Activated T-cell treated with anti-CD3 and anti-CD28 coated beads, Interleukin-2, amount 50 U/mL, for 48 hours (primary cell): ENCODE results near the gene OBSCN.

Source experiments
- DNase-seq, 2 experiments: peaks; one replicate each; pipeline ENCODE4 v3.0.0-alpha.2; 2020

Gene OBSCN

DNA sequence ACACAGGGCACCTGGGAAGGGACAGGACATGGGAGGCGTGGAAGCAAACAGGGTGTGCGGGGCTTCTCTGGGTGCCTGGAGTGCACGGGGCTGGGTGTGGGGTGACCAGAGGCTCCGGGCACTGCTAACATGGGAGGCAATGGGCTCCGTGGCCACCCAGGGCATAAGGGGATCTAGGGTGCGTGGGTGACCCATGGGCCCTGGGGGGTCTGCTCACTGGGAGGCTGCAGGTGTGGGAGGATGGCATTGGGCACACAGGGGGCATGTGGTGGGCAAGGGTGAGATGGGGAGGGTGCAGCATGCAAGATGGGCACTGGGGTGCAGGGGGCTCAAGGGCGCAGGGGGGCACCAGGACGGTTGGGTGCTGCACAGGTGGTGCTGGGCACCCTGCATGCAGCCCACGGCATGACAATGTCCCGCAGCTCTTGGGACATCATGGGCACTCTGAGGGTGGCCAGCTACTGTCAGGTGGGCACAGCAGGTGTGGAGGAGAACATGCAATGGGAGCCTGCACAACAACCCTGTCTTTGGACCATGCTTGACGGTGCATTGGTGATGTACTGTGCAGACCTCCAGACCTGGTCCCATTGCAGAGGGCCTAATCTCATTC lies 183.7 kb downstream of the OBSCN start:
- DNase-seq, result no peak

DNA sequence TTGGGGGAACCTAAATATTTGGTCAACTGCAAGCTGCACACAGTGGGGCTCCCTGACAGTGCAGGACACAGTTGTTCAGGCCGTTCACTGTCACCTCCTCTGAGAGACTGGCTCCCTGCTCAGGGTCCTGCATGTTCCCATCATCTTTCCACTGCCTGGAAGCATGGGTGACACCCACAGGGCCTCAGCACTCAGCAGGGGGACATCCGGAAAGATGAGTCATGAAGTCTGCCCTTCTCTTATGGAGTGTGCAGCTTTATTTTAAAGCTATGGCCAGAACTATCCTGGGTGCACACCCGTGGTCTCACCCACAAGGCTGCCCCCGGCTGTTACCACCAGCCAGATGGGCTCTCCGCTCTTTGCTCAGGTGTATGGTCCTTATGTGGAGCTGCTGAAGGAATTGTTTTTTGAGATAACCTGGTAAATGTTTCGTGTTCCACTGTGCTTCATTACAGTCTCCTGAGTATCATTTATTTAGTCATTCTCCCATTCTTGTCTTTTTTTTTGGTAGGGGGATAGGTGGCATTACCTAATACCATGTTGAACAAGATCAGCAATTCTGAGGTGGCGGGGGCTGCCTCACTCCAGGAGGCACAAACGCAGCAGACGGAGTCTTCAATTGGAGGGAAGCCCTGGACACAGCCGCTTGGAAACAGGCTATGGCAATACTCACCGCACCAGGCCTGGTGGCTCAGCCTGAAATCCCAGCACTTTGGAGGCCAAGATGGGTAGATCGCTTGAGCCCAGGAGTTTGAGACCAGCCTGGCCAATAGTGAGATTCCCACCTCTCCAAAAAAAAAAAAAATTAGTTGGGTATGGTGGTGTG lies 184.5 kb downstream of the OBSCN start:
- no peak for DNase-seq

DNA sequence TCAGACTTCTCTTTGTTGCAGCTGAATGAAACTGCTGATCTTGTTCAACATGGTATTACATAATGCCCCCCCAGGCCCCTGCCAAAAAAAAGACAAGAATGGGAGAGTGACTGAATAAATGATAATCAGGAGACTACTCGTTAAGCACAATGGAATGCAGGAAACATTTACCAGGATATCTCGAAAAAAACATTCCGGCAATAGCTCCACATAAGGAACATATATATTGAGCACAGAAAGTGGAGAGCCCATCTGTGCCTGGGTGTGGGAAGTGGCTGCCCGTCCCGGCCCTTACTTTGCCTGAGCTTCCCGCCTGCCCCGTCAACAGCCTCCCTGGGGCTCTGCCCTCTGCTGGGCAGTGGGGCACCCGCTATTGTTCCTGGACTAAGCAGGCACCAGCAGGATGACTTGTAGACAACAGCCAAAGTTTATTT lies 185.4 kb downstream of the OBSCN start:
- DNase-seq, result no peak

DNA sequence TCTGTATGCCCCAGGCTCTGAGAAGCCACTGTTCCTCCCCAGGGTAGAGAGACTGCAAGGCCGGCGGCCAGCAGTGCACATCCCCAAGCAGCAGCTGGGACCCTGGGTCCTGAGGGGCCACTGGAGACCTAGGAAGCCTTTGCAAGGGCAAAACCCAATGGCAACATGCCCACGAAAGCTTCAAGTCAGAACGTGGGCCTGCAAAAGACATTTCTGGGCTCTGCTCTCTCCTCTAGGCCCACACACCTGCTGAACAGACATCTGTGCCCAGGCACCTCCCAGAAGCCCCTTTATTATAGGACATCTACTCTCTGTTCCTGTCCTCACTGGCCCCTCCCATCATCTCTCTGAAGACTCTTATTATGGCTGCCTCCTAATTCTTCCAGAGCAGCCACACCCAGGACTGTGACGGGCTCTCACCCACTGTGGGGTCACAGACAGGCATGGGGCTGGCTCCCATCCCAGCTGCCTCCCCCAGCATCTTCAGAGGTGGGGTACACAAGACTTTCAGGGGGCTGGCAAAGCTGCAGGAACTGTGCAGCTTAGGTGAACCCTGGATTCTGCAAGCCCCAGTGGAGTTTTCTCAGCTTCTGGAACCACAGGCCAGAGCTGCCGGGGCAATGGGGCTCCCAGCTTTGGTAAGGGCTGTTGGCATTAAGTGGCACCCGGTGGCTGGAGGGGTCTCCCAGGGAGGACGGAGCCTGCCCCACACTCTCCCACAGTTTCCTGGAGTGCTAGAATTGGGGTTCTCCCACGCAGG lies 186.1 kb downstream of the OBSCN start:
- DNase-seq, result no peak

DNA sequence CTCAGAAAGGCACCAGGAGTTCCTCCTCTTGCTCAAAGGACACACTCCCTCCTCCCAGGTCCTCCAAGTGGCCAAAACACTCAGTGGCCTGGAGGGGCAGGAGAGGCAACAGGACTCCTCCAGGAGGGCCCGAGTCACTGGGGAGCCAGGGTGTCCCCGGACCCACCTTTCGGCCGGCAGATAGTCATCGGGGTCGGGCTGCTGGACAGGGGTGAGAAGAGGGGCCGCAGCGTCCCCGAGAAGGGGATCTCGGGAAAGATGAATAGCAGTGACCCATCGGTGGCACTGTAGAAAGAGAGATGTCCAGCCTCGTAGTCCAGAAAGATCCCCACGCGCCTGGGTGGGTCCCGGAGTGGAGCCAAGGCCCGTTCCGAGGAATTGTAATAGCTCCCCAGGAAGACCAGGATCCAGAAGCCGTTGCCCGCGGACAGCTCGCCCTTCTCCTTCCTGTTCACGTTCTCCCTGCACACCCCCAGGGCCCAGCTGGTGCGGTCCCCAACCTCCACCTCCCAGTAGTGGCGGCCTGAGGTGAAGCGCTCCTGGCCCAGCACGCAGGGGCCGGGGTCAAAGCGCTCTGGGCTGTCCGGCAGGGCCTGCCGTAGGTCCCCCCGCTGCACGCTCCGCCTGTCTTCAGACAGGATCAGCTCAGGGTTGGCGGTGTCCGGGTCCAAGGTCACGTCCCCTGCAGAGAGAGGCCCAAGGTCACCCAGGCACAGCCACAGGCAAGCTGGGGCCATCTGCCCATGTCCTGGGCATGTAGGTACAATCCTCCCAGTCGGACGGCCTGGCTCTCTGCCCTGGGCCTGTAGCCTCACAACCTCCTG lies 186.9 kb downstream of the OBSCN start:
- DNase-seq, result no peak

DNA sequence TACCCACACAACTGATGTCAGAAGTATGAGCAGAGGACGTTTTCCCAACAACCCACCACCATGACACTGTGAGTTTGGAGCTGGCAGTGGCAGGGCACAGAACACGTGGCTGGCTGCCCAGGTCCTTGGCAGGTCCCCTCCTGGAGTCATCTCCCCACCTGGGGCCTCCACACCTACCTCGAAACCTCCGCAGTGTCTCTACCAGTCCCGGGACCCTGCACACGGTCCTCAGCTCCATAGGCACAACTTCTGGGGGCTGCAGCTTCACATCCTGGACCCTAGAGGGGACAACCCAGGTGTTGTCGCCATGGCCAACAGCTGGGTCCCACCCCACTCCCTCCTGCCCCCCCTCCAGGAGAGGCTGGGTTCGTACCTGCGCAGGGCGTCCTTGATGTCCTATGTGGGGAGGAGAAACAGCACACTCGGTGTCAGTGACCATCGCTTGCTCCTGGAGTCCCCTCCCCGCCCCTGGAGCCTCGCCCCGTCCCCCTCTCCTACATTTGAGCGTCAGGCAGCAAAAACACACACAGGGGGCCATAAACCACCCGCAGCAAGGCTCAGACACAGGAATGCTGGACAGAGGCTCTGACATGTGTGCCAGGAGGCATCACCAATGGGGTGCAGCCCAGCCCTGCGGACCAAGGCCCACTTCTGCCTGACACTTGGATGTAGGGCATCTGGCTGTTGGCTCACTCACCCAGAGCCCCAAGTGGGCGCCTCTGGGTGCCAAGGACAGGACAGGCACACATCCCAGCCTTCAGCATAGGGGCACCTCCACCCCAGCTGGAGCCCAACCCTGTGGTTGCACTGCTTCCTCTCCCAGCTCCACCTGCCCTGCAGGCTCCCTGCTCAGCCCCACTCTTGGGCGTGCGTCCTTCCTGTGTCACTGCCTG lies 189.2 kb downstream of the OBSCN start:
- DNase-seq, result no peak

DNA sequence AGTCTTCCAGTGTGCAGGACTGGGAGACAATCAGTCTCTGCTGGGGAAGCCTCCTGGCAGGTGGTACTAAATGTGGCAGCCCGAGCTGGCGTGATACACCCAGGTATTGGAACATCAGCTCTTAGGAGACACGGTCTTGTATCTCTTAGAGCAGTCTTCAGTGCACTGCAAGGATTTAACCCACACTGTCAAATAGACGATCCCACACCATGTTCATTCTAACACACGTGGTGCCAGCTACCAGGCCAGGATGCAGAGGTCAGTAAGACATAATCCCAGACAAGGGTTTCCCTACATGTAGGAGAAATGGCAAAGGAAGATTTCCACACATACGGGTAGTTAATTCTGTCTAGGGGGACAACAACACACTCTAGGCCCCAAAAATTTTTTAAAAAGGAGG lies 190.1 kb downstream of the OBSCN start:
- DNase-seq, result no peak

DNA sequence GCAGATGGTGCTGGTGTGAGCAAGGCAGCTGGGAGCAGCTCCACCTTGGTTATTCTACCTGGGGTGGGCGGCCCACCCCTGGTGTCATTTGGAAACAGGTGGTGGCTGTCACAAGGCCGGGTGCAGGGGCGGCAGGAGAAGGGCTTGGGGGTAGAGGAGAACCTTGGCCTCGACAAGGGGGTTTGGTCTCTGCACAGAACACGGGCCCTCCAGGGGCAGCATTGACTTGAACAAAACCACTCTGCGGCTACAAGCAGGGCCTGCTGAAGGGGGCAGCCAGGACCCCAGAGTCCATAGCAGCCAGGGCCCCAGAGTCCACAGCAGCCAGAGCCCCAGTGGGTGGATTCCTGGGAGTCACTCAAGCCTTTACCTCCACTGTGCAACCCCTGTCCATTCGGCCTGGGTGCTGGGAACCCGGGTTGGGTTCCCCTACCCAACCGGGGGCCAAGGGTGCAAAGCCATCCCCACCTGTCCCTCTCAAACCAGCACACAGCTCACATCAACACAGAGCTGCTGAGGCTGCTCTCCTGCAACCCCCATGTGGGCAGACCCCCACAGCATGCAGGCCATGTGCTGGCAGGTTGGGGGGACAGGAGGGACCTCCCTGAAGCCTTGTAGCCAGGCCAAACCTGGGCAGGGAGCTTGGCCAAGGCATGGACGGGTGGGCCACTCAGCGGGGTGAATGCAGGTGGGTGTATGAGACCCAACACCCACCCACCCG lies 191.1 kb downstream of the OBSCN start:
- no peak for DNase-seq

DNA sequence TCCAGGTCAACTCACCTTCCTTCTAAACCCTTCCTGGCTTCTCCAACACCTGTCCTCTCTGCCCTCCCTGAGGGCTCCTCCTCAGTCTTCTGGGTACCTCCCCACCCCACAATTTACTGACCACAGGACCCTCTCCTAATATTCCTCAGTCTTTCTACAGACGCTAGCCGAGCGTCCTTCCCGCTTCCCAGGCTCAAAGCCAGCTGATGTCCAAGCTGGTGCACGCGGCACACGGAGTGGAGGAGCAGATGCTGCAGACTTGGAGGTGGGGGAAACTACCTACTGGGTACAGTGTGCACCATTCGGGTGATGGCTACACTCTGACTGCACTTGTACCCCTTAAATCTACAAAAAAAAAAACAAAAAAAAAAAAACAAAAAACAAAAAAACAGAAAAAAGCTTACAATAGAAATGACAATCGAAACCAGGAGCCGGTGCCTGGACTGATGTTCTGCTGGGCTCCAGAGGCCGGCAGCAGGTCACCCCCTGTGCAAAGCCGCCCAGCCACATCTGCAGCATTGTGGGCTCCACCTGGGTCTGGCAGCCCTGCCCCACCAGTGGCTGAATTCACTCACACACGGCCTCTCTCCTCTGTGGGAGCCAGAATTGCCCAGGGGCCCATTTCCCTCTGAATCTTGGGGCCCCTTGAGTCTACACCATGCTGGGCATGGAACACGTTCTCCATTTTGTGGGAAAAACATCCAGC lies 191.8 kb downstream of the OBSCN start:
- no peak for DNase-seq

DNA sequence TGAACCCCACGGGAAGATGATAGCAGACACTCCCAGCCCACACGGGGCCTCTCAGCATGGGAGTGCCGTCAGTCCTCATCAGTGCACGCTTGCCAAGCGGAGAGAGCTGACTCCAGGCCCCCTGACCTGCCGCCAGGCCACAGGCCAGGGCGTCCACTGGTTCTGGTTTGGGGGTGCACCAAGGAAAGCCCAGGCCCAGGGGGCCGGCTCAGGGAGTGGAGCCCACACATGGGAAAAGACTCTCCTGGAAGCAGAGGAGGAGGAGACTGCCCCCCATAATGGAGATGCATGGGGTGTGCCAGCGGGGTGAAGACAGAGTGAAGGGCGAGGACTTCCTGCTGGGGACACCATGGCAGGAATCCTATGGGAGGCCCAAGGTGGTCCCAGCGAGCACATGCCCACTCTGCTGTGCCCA lies 192.4 kb downstream of the OBSCN start:
- DNase-seq, result no peak

DNA sequence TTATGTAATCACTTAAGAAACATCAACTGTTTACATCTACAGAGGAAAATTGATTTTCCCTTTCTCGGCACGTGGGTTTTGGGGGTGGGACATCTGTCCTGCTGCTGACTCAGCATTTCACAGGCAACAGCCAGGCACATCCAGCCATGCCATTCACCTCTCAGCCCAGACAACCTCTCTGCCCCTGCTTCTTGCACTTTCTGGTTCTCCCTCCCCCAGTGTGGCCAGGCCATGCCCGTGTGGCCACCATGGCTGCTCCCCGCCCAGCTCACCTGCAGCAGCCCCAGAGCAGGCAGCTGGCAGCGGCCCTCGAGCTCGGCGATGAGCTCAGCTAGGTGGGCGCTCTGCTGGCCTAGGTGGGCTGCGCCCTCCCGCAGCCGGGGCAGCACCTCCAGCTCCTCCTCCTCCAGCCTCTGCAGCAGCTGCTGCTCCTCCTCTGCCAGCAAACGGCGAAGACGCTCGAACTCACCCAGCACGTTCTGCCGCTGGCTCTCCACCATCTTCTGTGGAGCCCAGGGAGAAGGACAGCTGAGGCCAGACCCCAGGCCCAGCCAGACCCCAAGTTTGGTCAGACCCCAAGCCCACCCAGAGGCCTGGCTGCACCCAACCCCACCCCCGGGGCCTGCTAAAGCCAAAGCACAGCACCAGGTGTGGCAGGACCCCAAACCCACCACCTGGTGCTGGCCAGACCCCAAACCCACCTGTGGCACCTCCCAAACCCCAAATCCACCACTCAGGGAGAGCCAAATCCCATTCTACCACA lies 193.0 kb downstream of the OBSCN start:
- no peak for DNase-seq

DNA sequence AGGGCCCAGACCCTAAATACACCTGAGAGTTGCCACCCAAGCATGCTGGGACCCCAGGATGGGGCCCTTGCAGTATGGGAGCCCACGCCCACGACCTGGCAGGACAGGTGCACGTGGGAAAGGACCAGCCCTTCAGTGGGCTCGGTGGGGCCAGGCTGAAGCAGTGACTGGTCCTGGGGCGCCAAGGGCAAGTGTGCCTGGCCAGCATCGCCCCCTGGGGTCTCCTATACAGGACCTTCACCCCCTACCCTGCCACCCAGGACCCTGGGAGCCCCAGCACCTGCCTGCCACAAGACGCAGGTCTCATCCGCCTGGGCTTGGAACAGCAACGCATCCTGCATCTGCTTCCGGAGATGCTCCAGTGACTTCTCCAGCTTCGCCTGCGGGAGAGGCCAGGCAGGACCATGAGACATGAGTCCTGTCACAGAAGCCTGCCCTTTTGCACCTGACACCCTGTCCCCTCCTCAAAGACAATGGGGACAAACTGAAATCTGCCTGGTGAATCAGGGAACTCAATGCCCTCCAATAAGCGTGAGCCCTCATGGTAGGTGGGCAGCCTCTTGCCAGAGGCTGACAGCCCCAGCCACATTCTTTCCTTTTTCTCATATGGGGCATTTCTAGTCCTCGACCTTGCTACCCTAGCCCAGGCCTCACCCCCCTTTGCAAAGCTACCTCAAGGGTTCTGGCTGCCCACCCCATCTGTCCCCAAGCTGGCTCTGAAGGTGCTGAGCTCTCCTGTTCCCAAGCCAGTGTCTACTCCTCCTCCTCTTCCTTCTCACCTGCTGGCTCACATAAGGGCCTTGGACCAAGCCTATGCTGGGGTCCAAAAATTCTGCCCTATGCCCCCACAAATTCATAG lies 194.2 kb downstream of the OBSCN start:
- no peak for DNase-seq

DNA sequence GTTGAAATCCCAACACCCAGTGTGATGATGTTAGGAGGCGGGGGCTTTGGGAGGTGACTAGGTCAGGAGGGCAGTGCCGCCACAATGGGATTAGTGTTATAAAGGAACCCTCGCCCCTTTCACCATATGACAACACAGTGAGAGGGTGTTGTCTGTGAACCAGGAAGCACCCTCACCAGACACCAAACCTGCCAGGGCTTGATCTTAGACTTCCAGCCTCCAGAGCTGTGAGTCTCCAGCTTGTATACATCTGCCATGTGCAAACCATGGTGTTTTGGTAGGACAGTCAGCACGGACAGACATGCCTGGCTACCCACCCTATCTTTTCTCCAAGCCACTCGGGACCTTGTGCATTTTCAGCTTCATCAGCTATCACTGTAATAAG lies 194.8 kb downstream of the OBSCN start:
- no peak for DNase-seq

DNA sequence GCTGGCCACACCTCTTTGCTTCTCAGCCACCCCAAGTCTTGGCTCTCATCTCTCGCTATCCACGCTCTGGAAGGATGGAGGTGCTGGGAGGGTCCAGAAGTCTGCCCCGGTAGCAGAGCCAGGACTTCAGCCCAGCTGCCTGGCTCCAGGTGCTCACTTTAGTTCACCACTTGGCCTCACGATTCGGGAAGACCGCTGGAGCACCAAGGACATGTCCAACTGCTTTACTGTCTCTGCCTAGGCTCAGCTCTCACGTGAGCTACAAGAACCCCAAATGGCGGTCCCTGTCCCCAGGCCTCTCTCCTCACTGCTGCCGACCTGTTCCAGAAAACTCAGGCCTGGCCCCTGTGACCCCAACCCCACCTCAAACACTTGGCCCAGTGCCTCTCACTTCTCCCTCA lies 195.4 kb downstream of the OBSCN start:
- DNase-seq, result no peak

DNA sequence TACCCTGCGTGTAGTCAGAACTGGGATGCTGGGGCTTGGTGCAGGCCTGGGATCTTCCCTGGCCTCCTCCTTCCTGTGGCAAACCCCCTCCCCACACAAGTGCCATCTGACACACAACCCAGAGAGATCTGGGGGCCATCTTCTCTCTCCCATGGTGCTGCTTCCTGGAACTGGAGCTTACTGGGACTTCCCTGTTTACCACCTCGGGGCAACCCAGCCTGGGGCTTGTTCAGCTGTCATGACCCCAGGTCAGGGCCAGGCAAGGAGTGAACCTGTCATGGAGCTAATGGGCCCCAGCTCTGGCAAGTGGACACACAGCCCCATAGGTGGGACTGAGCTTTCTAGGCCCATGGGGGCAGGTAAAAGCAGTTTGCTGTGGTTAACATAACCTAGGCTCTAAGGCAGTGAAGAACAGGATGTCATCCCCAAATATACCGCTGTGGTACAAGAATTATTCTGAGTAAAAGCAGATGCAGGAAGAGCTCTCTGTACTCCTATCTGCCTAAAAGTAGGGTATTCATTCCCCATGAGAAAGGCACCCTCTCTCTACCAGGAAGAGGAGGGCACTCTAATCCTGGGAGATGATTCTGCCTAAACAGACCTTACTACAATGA lies 196.4 kb downstream of the OBSCN start:
- no peak for DNase-seq

DNA sequence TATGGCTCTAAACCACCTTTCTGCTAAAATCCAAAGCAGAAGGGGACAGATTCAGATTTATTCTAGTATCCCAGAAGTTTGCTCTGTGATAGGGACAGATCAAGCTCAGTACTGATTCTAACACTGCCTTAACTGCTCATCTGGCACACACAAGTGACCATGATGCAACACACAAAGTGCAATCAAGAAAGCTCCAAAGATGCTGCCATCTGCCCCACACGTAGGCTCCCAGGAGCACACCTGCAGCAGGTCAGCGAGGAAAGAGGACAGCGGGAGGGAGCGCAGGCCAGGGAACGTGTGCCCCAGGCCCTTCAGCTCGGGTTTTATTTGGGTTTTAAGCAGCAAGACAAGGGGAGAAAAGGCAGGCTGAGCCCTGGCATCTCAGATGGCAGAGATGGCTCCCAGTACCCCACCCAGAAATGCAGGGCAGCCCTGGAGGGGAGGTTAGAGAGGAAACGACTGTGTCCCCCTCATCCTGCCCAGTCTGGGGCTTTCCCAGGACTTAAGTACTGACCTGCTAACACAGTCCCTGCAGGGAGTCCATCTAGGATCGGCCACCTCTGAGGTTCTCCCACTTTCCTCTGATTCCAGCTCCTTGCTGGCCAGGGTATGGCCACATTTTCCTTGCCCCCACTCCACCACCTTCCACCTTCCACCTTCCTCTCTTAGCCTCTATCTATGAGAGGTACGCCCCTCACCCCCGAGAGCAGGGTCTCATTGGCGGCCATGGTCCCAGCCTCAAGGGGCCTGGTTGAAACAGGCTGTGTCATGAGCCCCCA lies 197.5 kb downstream of the OBSCN start:
- DNase-seq, result no peak

DNA sequence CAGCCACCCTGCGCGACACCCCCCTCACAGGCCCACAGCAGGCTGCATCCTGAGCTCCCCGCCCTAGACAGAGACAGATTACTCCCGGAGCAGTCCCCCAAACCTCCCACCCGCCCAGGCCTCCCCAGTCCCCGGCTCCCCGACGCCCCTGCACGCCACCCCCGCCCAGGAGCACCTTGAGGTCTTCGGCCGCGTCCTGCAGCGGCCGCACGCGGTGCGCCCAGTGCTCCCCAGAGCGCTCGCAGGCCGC lies 198.1 kb downstream of the OBSCN start:
- DNase-seq, result no peak
